ENCODE data around the gene SEMA6B.
"Not testable (repeated sequence)": the region's sequence is repeated elsewhere in the genome, so short reads cannot be mapped to it uniquely, and the experiment has no call there.

The SEMA6B gene

DNA sequence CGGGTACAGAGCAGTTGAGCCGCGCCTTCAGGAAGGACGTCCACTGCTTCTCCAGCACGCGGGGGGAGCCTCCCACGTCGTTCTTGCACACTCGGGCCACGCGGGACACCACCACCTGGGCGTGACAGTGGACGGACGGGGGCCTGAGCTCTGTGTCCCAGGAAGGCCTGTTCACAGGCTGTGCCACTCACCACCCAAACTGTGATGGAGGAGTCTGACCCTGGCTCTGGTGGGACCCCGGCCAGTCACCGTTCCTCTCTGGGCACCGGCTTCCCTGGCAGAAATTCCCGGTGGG lies 7.0 kb downstream of the SEMA6B start:
- Histone ChIP-seq H3K9me3 (ENCODE audit: insufficient read depth, low read depth, low read length) (no peaks in the 10 kb centered on the region), H3K27ac (ENCODE audit: low read length) (no peak overlapping the region), H3K9ac (ENCODE audit: low read depth, low read length) (no peak overlapping the region), H3K4me1 (ENCODE audit: insufficient read depth, low read length) (no peaks in the 10 kb centered on the region), H3K36me3 (ENCODE audit: insufficient read depth, low read depth, low read length) (peaks cover 57% of the 10 kb centered on the region), H3K4me3 (ENCODE audit: low read length) (no peak overlapping the region), H3K27me3 (ENCODE audit: insufficient read depth, low read length) (no peaks in the 10 kb centered on the region)

DNA sequence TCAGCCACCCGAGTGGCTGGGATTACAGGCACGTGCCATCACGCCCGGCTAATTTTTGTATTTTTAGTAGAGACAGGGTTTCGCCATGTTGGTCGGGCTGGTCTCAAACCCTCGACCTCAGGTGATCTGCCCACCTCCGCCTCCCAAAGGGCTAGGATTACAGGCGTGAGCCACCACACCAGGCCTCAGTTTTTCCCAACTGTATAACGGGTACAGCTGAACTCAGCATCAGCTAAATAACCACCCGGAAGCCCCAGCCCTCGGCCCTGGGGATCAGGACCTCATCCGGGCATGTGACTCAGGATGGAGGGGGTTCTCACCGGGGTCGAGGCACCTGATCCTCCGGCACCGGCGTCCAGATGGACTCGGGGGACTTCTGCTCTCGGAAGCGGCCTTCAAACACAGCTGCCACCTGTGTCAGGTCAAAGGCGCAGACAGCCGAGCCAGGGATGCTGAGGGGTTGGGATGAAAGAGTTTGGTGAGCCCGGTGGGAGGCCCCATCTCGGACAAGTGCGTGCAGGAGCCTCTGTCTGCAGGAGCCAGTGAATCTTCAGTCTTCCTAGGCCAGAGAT lies 8.9 kb downstream of the SEMA6B start:
- Histone ChIP-seq H3K9ac (ENCODE audit: low read depth, low read length) (no peak overlapping the region), H3K4me3 (ENCODE audit: low read length) (no peak overlapping the region), H3K27me3 (ENCODE audit: insufficient read depth, low read length) (no peaks in the 10 kb centered on the region), H3K4me1 (ENCODE audit: insufficient read depth, low read length) (no peaks in the 10 kb centered on the region), H3K36me3 (ENCODE audit: insufficient read depth, low read depth, low read length) (peaks cover 54% of the 10 kb centered on the region), H3K27ac (ENCODE audit: low read length) (no peak overlapping the region), H3K9me3 (ENCODE audit: insufficient read depth, low read depth, low read length) (no peaks in the 10 kb centered on the region)

DNA sequence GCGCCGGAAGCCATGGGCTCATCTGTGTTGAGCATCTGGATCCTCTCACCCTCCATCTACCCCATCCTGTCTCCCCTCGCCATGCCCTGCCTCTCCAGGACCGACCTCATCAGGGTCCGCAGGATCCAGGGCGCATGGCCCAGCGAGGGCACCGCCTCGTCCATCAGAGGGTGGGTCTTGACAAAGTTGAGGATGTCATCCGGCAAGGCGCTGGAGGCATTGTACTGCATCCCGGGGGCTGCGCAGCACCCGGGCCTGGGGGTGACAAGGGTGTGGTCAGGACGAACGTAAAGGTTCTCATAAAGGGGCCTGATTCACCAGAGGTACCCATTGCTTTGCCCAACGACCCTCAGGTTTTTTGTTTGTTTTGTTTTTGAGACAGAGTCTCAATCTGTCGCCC lies 9.5 kb downstream of the SEMA6B start:
- Histone ChIP-seq H3K36me3 (ENCODE audit: insufficient read depth, low read depth, low read length) (peaks cover 48% of the 10 kb centered on the region), H3K27me3 (ENCODE audit: insufficient read depth, low read length) (no peaks in the 10 kb centered on the region), H3K9ac (ENCODE audit: low read depth, low read length) (no peak overlapping the region), H3K4me1 (ENCODE audit: insufficient read depth, low read length) (no peaks in the 10 kb centered on the region), H3K4me3 (ENCODE audit: low read length) (no peak overlapping the region), H3K9me3 (ENCODE audit: insufficient read depth, low read depth, low read length) (no peaks in the 10 kb centered on the region), H3K27ac (ENCODE audit: low read length) (no peak overlapping the region)

DNA sequence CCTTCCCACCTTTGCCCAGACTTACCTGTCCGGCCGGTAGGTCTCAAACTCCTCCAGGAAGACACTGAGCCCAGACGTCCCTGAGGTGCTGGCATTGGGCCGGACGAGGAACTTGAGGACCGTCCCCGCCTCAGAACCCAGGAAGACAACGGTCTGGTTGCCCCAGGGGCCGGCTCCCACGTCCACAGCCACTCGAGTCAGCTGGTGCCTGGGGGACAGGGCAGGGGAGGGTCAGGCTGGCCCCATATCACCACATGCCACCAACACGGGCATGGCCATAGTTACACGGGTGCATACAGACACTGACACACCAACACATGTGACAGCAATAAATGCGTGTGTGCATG lies 11.3 kb downstream of the SEMA6B start:
- Histone ChIP-seq H3K9ac (ENCODE audit: low read depth, low read length) (no peak overlapping the region), H3K4me1 (ENCODE audit: insufficient read depth, low read length) (no peaks in the 10 kb centered on the region), H3K36me3 (ENCODE audit: insufficient read depth, low read depth, low read length) (peaks cover 31% of the 10 kb centered on the region), H3K27ac (ENCODE audit: low read length) (no peak overlapping the region), H3K4me3 (ENCODE audit: low read length) (no peak overlapping the region), H3K9me3 (ENCODE audit: insufficient read depth, low read depth, low read length) (no peaks in the 10 kb centered on the region), H3K27me3 (ENCODE audit: insufficient read depth, low read length) (no peaks in the 10 kb centered on the region)

DNA sequence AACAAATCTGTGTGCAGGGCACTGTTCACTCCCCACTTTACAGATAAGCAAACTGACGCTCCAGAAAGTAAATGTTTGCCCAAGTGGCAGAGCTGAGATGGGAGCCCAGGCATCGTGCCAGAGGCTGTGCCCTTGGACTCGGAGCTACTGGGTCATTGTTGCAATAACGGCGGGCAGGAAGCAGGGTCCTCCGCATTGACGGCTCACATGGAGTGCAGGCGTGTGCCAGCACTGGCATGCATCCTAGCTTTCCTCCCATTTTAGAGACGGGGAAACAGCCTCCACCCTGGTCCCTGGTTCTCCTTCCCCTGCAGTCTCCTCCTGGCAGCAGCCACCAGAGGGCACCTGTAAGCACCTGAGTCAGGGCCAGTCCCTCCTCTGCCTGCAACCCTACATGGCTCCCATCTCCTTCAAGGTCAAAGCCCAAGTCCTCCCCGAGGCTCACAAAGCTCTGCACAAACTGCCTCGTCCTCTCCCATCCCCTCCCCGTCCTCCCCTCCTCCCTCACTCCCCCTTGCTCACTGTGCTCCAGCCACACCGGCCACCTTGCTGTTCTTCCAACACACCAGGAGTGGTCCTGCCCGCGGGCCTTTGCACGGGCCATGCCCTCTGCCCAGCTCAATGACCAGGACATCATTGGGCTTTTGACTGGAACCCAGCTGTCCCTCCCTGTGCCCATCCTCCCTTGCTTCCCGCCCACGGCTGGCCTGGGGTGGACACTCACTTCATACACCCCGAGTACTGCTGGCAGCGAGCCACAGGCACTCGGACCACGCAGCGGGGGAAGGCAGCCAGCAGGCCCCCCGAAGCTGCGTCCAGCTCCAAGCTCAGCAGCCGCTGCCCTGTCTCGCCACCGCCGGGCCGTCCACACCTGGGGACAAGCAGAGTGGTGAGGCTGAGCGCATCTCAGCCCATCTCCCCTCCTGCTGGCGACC lies 11.9 kb downstream of the SEMA6B start:
- H3K27me3 ChIP-seq (ENCODE audit: insufficient read depth, low read length), result no peaks in the 10 kb centered on the region

DNA sequence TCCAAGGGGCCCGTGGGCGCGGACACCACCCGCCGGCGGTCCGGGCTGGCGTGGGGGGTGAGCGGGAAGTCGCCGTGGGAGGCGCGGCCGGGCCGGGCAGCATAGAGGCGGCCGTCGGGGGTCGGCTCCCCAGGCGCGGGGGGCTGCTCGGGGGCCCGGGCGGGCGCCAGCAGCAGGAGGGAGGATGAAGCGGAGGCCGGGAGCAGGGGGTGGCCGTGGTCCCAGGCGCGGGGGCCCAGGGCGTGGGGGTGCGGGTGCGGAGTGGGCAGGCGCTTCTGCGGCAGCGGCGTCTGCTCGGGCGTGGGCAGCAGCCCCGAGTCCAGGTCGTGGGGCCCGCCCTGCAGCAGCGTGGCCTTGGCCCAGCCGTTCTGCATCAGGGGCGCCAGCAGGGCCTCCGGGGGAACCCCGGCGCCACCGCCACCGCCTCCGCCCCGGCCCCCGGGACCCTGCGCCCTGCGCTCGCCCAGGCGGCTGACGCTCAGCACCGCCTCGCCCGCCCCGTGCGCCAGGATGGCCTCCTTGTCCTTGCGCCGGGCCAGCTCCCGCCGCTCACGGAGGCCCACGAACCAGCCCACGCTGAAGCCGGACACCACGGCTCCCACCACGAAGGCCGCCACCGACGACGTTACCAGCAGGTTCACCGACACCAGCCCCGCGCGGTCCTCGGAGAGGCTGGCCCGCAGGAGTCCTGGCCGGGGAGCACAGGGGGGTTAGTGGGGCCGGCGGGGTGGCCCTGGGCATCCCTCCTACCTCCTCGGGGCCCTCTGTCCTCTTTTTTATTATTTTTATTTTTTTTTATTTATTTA lies 15.4 kb downstream of the SEMA6B start:
- Histone ChIP-seq H3K4me3 (ENCODE audit: low read length) (no peak overlapping the region), H3K9me3 (ENCODE audit: insufficient read depth, low read depth, low read length) (no peaks in the 10 kb centered on the region), H3K27ac (ENCODE audit: low read length) (no peak overlapping the region), H3K9ac (ENCODE audit: low read depth, low read length) (no peak overlapping the region), H3K36me3 (ENCODE audit: insufficient read depth, low read depth, low read length) (0 out of 2 replicates have a peak, but pooled peaks cover 3% of the 10 kb centered on the region), H3K27me3 (ENCODE audit: insufficient read depth, low read length) (no peaks in the 10 kb centered on the region), H3K4me1 (ENCODE audit: insufficient read depth, low read length) (no peaks in the 10 kb centered on the region)

More for the DNA sequence above, 11.9 kb downstream of the SEMA6B start:
- Histone ChIP-seq H3K36me3 (ENCODE audit: insufficient read depth, low read depth, low read length) (peaks cover 25% of the 10 kb centered on the region), H3K9me3 (ENCODE audit: insufficient read depth, low read depth, low read length) (no peaks in the 10 kb centered on the region), H3K9ac (ENCODE audit: low read depth, low read length) (no peak overlapping the region), H3K4me3 (ENCODE audit: low read length) (no peak overlapping the region), H3K4me1 (ENCODE audit: insufficient read depth, low read length) (no peaks in the 10 kb centered on the region), H3K27ac (ENCODE audit: low read length) (no peak overlapping the region)

DNA sequence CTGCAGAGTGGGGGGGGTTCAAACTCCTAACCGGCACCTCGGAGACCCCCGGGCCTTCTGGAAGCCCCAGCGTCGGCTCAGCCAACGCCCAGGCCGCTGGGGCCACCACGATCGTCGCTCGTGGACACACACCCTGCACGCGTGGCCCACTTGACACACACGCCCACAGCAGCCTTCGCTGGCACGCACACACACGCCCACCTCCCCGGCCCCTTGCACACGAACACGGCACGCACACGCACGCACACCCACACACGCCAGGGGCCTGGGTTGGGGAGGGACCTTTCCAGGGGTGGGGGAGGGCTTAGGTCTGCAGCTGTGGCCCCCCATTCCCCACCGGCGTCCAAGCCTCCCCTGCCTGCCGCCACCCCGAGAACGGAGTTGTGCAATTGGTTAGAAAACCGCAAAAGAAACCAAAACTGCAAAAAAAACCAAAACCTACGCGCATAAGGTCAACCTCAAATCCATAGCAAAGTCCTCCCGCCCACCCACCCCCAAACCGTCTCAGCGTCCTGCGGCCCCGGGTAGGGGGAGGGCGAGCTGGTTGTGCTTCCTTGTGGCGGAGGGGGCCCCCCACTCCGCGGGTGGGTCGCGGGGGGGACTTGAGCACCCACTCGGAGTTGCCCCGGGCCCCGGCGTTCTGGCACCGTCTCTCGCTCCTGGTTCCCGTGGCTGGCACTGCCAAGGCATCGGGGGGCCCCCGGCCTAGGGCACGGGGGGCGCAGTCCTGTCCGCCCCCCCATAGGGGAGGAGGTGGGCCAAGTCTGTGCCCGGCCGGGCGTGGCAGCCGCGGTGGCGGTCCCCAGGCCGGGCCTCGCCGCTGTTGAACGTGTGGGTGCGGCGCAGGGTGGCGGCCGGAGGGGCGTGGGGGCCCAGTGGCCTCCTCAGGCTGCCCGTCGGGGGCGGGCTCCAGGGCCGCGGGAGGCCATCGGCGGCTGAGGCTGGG lies 16.3 kb downstream of the SEMA6B start:
- H3K9me3 ChIP-seq (ENCODE audit: insufficient read depth, low read depth, low read length), result no peaks in the 10 kb centered on the region
- no peak overlapping the region for H3K27ac ChIP-seq (ENCODE audit: low read length)
- H3K4me1 ChIP-seq (ENCODE audit: insufficient read depth, low read length), result no peaks in the 10 kb centered on the region
- H3K27me3 ChIP-seq (ENCODE audit: insufficient read depth, low read length), result no peaks in the 10 kb centered on the region
- H3K9ac ChIP-seq (ENCODE audit: low read depth, low read length), result no peak overlapping the region
- no peak overlapping the region for H3K4me3 ChIP-seq (ENCODE audit: low read length)
- no peaks in the 10 kb centered on the region for H3K36me3 ChIP-seq (ENCODE audit: insufficient read depth, low read depth, low read length)

DNA sequence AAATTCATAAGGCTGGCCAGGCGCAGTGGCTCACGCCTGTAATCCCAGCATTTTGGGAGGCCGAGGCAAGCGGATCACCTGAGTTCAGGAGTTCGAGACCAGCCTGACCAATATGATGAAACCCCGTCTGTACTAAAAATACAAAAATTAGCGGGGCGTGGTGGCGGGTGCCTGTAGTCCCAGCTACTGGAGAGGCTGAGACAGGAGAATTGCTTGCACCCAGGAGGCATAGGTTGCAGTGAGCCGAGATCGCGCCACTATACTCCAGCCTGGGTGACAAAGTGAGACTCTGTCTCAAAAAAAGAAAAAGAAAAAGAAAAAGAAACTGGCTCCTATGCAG lies 17.7 kb downstream of the SEMA6B start:
- not testable (repeated sequence) for H3K4me3 ChIP-seq (ENCODE audit: low read length); H3K4me1 ChIP-seq (ENCODE audit: insufficient read depth, low read length); H3K36me3 ChIP-seq (ENCODE audit: insufficient read depth, low read depth, low read length); H3K27me3 ChIP-seq (ENCODE audit: insufficient read depth, low read length); H3K9ac ChIP-seq (ENCODE audit: low read depth, low read length); H3K9me3 ChIP-seq (ENCODE audit: insufficient read depth, low read depth, low read length); H3K27ac ChIP-seq (ENCODE audit: low read length)

DNA sequence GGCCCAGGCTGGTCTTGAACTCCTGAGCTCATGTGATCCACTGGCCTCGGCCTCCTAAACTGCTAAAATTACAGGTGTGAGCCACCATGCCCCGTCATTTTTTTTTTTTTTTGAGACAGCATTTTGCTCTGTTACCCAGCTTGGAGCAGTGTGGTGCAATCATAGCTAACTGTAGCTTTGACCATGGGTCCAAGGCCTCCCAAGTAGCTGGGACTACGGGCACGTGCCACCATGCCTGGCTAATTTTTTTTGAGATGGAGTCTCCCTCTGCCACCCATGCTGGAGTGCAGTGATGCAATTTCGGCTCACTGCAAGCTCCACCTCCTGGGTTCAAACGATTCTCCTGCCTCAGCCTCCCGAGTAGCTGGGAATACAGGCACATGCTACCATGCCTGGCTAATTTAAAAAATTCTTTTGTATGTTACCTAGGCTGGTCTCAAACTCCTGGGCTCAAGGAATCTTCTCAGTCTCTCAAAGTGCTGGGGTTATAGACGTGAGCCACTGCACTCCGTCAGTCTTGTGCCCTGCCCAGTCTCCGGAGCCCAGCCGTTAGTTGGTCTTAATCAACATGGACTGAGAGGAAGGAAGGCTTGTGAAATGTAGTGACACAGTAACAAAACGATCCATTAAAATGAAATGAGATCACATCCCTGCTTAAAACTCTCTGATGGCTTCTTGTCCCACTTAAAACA lies 18.2 kb downstream of the SEMA6B start:
- Histone ChIP-seq H3K27me3 (ENCODE audit: insufficient read depth, low read length) (no peaks in the 10 kb centered on the region), H3K9me3 (ENCODE audit: insufficient read depth, low read depth, low read length) (no peaks in the 10 kb centered on the region), H3K9ac (ENCODE audit: low read depth, low read length) (no peak overlapping the region), H3K27ac (ENCODE audit: low read length) (no peak overlapping the region), H3K4me3 (ENCODE audit: low read length) (no peak overlapping the region), H3K4me1 (ENCODE audit: insufficient read depth, low read length) (no peaks in the 10 kb centered on the region), H3K36me3 (ENCODE audit: insufficient read depth, low read depth, low read length) (no peaks in the 10 kb centered on the region)

DNA sequence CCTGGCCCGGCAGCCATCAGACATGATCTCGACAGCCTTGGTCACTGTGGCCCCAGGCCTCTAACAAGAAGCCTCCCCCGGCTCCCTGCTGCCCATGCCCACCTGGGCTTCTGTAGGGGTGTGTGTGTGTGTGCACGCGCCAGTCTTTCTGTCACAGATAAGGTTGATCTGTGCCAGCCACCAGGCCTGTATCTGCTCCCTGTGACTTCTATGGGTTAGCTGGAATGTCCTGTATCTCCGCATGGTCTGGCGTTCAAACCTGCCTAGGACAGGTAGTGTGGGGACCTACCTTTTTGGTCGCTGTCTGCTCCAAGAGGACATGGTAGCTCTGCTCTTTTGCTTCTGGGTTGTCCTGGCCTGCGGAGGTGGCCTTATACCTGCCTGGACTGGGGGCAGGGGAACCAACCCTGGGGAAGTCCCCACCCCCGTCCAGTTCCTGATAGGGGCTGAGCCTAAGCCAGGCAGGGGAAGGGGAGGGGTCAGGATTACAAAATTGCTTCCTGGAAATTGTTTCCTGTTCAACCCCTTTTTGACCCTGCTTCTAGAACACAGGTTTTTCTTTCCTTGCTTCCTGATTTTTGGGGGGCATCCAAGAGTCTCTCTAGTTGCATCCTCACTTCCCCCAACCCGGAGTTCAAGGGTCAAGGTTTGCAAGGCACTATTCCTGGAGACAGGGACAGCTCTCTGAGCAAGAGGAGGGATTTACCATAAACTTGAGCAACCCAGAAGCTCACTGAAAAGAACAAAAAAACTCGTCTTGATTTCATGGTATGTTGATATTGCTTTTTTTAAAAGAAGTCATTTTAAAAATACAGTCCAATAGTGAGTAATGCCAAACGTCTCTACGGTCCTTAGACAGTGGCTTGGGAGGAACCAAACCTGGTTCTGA lies 19.5 kb downstream of the SEMA6B start, which contains the start of gene LRG1:
Gene LRG1, minus strand, starts transcription at position 344 of the 889 bp plus-strand sequence. Its CDS starts 23 bp downstream, at position 321.
- Histone ChIP-seq H3K9me3 (ENCODE audit: insufficient read depth, low read depth, low read length) (no peaks in the 10 kb centered on the region), H3K27ac (ENCODE audit: low read length) (no peak within 1 kb of the TSS), H3K4me1 (ENCODE audit: insufficient read depth, low read length) (no peaks in the 10 kb centered on the region; the same call in 1 of the 2 replicates), H3K36me3 (ENCODE audit: insufficient read depth, low read depth, low read length) (no peaks in the 10 kb centered on the region), H3K9ac (ENCODE audit: low read depth, low read length) (no peak within 1 kb of the TSS), H3K4me3 (ENCODE audit: low read length) (peak within 1 kb of the TSS; percentile 28; the same call in 1 of the 2 replicates), H3K27me3 (ENCODE audit: insufficient read depth, low read length) (0 out of 2 replicates have a peak, but pooled peaks cover under 1% of the 10 kb centered on the region)

Data from iPS-20b (cell line).